HG03575 (cell line): Measurements from ENCODE around the gene PRKAR1B.

Source experiments
- ATAC-seq: cut with Tn5 transposase; IDR thresholded peaks from one replicate; pipeline ENCODE4 v1.9.1; 2021; ENCODE audit not compliant: unreplicated experiment, insufficient number of reproducible peaks, low FRiP score; ENCODE audit errors: extremely low read depth

The PRKAR1B gene

GRCh38 chr7:706721-707120 lies 20.4 kb downstream of the PRKAR1B start:
- no peak for ATAC-seq

- no peak for ATAC-seq
Observed at GRCh38 chr7:703049-703448, 24.0 kb downstream of the PRKAR1B start.

- ATAC-seq, result no peak
Observed at GRCh38 chr7:701086-701671, 25.9 kb downstream of the PRKAR1B start.

GRCh38 chr7:699476-700170 lies 27.5 kb downstream of the PRKAR1B start:
- no peak for ATAC-seq

- ATAC-seq, result no peak
Observed at GRCh38 chr7:698515-699475, 28.3 kb downstream of the PRKAR1B start.

GRCh38 chr7:696812-697551 lies 30.1 kb downstream of the PRKAR1B start:
- no peak for ATAC-seq

GRCh38 chr7:696426-696811 lies 30.7 kb downstream of the PRKAR1B start:
- no peak for ATAC-seq

GRCh38 chr7:693280-693679 lies 33.8 kb downstream of the PRKAR1B start:
- ATAC-seq, result no peak

GRCh38 chr7:691361-692045 lies 35.6 kb downstream of the PRKAR1B start:
- ATAC-seq, result no peak

- no peak for ATAC-seq
Observed at GRCh38 chr7:690478-691360, 36.4 kb downstream of the PRKAR1B start.

GRCh38 chr7:685540-685939 lies 41.5 kb downstream of the PRKAR1B start:
- ATAC-seq, result no peak

- ATAC-seq, result no peak
Observed at GRCh38 chr7:684416-684815, 42.7 kb downstream of the PRKAR1B start.

GRCh38 chr7:683526-684205 lies 43.4 kb downstream of the PRKAR1B start:
- no peak for ATAC-seq

GRCh38 chr7:682810-683209 lies 44.3 kb downstream of the PRKAR1B start:
- ATAC-seq, result no peak

GRCh38 chr7:681551-682307 lies 45.4 kb downstream of the PRKAR1B start:
- ATAC-seq, result no peak

GRCh38 chr7:680411-681127 lies 46.5 kb downstream of the PRKAR1B start:
- ATAC-seq, result no peak
